Urothelium cell line (cell line): ENCODE results near the gene LMAN2.
A peak's percentile ranks its signal among the peaks of the same experiment; 100 is the strongest.
"Not testable (repeated sequence)": the region's sequence is repeated elsewhere in the genome, so short reads cannot be mapped to it uniquely, and the experiment has no call there.

Experiments
- DNase-seq: peaks from one replicate; pipeline ENCODE4 v3.0.0; 2011; ENCODE audit warnings: low spot score, mixed read lengths
- FAIRE-seq: peaks from 2 replicates; lab custom pipeline; 2011; peaks lifted over from hg19 to GRCh38; lab: Jason Lieb, UNC

The LMAN2 gene

DNA sequence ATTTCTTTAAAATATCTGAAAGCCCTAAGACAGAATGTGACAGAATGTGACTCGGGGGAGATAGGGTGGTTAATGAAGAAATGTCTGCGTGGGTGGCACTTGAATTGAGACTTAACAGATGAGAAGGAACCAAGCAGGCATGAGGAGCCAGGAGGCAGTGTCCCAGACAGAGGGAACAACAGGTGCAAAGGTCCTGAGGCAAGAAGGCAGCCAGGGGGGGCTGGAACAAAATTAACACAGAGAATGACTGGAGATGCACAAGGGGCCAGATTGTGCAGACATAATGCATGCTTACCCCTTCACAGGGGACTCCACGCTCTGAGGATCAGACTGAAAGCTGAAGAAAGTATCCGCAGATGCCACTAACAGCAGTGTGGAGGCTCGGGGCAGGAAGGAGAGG is 1.7 kb downstream of the LMAN2 start:
- FAIRE-seq, result no peak

DNA sequence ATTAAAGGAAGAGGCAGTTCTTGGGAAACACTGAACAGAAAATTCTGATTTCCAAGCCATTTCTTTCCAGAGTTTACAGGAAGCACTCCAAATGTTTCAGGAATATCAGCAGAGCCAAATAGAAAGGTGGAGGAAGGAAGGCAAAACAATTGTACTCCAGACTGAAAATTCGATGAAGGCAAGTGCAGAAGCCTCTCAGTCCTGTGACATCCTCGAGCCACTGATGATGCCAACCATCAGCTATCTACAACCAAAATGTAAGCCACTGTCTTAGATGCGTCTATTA is 2.2 kb downstream of the LMAN2 start:
- no peak for DNase-seq
- no peak for FAIRE-seq

More for the DNA sequence above, 1.7 kb downstream of the LMAN2 start:
- no peak for DNase-seq

DNA sequence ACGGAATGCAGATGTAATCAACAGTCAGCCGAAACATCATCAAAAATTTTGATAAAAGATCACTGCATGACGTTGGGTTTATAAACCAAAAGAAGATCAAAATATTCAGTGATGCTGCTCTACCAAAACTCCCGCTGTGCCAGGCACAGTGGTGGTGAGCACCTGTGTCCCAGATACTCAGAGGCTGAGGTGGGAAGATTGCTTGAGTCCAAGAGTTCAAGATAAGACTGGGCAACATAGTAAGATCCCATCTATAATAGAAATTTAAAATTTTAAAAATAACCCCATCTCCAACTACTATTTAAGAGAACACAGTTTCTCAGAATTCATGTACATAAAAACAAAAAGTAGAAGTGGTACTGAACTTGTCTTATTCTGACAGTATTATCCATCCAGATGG is 3.8 kb downstream of the LMAN2 start:
- FAIRE-seq (no peak), DNase-seq (no peak)

DNA sequence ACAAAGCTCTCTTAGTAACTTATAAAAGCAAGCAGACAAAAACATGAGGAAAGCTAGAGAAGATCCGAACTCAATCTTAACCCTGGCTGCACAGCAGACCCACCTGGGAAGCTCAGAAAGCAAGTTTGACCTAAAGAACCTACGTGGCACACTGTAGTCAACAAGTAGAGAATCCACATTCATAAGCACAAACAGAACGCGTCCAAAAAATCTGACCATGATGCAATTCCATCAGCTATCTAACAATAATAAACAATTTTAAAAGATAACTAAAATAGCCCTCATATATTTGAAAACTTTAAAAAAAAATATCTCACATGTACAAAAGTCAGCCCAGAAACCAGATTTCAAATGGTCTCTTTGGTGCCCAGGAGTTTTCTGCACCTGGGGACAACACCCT is 4.6 kb downstream of the LMAN2 start:
- DNase-seq, result no peak
- no peak for FAIRE-seq

GRCh38 chr5:177344891-177345290 is 6.6 kb downstream of the LMAN2 start:
- FAIRE-seq, result no peak
- DNase-seq, result no peak

DNA sequence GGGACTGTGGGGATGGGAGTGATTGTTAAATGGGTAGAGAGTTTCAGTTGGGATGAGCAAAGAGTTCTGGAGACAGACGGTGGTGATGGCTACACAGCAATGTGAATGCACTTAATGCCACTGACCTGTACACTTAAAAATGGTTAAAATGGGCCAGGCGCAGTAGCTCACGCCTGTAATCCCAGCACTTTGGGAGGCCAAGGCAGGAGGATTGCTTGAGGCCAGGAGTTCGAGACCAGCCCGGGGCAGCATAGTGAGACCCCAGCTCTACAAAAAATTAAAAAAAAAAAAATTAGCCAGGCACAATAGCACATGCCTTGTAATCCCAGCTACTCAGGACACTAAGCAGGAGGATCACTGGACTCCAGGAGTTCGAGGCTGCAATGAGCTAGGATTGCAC is 7.7 kb downstream of the LMAN2 start:
- DNase-seq (no peak), FAIRE-seq (no peak)

DNA sequence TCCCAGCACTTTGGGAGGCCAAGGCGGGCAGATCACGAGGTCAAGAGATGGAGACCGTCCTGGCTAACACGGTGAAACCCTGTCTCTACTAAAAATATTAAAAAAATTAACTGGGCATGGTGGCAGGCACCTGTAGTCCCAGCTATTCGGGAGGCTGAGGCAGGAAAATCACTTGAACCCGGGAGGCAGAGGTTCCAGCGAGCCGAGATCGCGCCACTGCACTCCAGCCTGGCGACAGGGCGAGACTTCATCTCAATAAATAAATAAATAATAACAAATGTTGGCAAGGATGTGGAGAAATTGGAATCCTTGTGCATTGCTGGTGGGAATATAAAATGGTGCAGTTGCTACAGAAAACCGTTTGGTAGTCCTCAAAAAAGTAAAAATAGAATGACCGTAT is 8.5 kb downstream of the LMAN2 start:
- FAIRE-seq, DNase-seq: not testable (repeated sequence)

- DNase-seq, result no peak
- no peak for FAIRE-seq
Observed at GRCh38 chr5:177339107-177339638, 12.3 kb downstream of the LMAN2 start.

DNA sequence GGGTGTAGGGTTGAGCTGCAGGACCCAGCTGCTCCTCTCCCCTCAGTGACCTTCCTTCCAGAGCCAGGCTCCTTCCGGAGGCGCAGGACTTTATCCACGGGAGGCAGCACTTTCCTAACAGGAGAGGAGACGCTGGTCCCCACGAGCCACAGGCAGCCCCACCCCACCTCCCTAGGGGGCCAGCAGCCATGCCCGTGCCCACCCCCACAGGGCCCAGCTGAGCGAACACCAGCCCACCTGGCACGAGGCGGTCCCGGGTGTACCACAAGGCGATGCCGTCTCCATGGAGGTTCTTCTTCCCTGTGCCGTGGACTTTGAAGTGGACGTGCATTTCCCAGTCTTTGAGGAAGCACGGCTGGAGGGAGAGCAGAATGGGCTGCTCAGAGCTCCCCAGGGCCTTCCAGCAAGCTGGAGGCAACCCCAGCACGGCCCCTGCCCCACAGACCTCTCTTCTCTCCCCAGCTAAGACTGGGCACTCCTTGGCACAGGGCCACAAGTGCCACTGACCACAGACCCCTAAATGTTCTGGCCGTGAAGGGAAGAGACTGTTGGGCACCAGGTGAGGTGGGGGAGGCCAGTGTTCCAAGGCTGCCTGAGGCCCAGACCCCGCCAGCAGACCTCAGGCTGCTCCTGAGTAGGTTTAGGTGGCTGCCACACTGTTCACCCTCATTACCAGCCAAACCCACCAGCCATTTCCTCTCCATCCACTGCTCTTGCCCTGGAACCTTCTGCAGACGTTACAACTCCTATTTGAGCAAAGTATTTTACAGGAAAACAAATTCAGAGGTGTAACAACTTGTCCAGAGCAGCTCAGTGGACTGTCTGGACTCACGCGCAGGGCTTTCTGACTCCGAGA is 13.0 kb downstream of the LMAN2 start:
- FAIRE-seq (no peak), DNase-seq (no peak)

GRCh38 chr5:177336603-177337494 is 14.6 kb downstream of the LMAN2 start:
- no peak for FAIRE-seq
- DNase-seq, result no peak

GRCh38 chr5:177336112-177336511 is 15.4 kb downstream of the LMAN2 start:
- DNase-seq, result peak; percentile 25
- FAIRE-seq, result no peak

DNA sequence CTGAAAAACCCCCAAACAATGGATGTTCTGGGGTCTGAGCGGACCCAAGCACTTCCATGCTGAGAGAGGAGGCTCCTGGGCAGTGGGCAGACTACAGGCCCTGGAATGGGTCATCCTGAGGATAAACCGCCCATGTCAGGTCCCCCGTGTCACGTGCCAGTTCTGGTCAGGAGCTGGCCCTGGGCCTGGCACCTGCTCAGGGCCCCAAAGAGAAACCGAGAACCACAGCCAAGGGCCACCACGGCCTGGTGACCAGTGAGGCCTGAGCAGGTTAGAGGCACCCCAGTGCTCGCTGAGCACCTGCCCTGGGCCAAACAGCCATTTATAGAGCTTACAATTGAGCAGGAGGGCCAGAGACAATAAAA is 15.8 kb downstream of the LMAN2 start:
- FAIRE-seq, result no peak
- no peak for DNase-seq

DNA sequence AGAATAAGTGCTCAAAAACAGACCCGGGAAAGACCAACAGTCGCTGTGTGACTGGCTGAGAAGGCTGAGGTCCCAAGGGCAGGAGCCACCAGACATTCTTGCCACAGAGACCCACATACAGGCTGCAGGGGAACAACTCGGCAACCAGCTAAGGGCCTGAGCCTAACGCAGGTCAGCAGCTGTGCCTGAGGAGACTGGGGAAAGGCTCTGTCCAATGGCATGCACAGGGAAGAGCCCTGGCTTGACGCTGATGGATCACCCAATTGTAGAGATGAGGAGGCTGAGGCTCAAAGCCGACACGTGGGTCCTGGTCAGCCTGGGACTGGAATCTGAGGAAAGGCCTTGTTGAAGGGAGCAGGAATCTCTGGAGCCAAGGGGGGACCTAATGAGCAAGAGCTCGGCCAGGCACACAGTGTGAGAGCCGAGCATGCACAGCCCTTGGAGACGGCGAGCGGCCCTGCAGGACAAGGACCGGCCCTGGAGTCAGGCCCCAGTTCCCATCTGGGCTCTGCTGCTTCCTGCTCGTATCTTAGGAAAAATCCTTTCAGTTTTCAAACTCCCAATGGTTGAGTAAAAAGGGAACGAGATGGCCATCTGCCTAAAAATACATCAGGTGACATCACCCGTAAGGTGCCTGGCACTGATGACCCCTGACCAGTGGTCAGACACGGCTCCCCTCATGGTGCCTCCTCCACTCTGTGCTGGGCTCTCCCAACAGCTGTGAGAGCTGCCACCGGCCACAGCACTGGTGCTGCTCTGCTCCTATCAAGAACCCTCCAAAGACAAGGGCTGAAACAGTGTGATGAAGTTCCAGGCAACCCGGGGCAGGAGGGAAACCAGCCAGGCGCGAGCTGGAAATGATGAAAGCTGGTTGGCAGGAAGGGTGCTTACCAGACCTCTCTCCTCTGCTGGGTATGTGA is 16.4 kb downstream of the LMAN2 start:
- no peak for DNase-seq
- no peak for FAIRE-seq

DNA sequence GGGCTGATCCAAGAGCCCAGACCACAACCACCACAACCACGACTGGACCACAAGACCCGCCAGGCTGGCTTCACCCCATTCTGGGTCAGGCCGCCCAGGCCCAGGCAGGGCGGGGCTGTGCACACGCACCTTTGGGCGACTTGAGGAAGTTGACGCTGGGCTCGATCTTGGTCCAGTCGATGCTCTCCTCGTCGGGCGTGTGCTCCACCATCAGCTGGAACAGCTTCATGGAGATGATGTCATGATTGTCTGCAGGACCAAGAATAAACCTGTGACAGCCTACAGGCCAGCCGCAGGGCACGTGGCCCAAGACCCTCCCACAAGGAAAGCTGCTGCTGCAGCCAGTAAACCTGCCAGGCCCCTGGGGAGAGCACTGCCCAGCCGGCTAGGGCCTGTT is 17.3 kb downstream of the LMAN2 start:
- FAIRE-seq (no peak), DNase-seq (no peak)

DNA sequence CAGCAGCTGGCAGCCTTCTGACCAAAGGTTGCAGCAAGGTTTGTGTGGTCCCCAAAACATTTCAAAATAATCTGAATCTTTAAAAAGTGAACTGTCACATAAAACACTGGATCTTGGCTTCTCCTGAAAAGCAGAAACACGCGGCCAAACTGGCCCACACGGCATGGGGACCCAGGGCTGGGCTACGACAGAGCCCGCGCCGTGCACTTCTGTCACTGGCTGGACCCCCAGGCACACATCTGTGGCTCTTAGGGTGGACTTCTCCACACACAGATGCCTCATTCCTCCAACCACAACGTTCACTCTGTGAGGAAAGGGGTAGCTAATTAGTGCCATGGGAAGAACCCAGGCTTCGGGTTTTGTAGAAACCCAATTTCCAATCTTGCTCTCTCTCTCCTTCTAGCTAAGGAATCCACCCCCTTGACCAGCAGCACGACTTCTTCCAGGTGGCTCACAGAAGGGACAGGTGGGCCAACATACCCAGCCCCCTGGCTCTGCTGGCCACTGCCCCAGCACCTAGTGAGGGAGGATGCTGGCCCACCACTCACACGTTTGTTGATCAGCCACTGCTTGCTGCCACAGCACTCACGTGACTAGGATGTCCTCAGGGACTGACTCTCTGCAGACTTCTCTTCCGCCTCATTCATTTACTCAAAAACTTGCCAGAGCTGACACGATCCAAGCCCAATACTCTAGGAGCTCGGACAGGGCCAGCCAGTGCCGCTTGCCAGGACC is 17.9 kb downstream of the LMAN2 start:
- FAIRE-seq, result no peak
- no peak for DNase-seq

DNA sequence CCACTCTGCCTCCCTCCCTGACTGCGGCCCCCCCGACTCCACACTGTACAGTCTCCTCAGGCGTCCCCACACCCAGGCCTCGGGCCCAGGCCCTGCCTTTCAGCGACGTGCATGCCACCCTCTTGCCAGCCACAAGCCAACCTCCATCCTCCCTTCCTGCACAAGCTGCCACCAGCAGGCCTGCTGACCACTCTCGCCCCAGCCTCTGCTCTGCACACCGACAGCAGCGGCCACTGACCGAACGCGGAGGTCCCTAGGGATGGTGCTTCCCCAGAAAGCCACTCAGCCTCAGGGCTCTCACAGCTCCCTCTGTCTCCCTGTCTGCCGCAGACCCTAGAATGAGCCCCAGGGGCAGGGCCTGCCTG is 18.6 kb downstream of the LMAN2 start:
- FAIRE-seq, result no peak
- no peak for DNase-seq

- FAIRE-seq, result no peak
- no peak for DNase-seq
Observed at GRCh38 chr5:177332031-177332895, 19.2 kb downstream of the LMAN2 start.

DNA sequence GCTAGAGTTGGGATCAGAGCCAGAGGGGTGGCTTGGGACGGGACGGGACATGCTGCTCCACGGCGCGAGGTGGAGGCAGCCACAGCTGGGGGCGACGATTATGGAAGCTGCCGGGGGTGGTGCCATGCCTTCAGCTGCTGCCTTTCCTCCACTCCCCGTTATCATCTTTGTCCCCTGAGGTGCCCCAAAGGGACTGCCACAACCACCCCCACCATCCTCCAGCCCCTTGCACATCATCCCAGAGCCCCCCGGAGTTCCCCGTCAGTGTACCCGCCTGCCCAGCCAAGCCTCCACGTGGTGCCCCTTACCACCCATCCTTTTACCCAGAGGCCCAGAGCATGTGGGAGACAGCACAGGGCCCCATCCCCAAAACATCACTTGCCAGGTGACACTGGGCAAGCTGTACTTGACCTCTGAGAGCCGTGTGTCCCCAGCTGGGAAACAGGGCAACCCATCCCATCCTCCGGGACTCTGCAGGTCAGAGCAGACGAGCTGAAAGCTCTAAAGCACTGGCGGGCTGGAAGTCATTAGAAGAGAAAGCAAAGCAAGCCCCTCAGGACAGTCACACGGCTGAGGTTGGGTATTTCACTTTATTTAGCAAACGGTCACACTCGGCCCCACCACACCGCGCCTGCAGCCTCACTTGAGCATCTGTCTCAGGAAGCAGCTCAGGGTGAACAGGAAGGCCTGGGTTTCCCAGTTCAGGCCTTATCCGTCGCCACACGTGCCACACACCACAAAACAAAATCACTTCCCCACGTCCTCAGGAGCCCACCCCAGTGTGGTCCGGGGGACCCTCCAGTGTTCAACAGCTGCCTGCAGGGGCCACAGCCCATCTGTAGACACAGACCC is 20.3 kb downstream of the LMAN2 start:
- no peak for FAIRE-seq
- no peak for DNase-seq
